Activated CD4-positive, CD25-positive, alpha-beta regulatory T cell treated with anti-CD3 and anti-CD28 coated beads, Interleukin-2, amount 50 U/mL, for 72 hours (primary cell): ENCODE data around the gene SLC5A2.
A peak's percentile ranks its signal among the peaks of the same experiment; 100 is the strongest.
"Not testable (repeated sequence)": the region's sequence is repeated elsewhere in the genome, so short reads cannot be mapped to it uniquely, and the experiment has no call there.

Experiments
- DNase-seq: peaks from one replicate; pipeline ENCODE4 v3.0.0; 2021

SLC5A2 gene

GRCh38 chr16:31483081-31483480 lies at the start of gene SLC5A2:
Gene SLC5A2 (plus strand): TSS chr16:31483123. CDS start chr16:31483137, 14 bp downstream.
- DNase-seq = no peak

DNA sequence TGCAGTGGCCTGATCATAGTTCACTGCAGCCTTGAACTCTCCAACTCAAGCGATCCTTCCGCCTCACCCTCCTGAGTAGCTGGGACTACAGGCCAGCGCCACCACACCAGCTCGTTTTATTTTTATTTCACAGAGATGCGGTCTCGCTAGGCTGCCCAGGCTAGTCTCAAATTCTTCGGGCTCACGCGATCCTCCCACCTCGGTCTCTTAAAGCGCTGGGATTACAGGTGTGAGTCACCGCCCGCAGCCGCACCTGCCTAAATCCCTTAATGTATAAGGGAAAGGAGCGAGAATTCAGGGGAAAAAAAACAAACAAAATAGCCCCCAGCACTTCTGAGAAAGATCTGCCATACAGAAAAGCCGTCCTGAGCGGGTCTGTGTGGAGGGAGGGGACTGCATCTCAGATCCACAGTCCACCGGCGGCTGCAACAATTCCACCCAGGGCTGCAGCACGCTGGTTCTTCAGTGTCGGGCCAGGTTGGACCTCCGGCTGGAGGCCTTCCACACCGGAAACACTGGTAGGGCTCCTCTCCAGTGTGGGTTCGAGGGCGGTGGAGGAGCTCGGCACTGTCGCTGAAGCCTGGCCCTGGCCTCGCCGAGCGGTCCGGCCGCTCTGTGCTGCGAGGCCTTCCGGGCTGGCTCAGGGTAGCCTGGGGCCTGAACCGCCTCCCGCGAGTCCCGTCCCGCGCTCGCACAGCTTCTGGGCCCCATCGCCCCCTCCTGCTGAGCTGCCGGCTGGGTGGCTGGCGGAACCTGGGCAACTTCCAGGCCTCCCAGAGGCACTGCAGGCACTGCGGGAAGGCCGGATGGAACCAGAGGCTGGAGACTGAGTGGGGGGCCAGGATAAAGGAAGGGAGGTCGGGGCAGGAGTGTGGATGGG lies 47.3 kb upstream of the SLC5A2 start:
- no peak for DNase-seq

GRCh38 chr16:31436221-31437045 lies 46.5 kb upstream of the SLC5A2 start:
- DNase-seq = no peak

DNA sequence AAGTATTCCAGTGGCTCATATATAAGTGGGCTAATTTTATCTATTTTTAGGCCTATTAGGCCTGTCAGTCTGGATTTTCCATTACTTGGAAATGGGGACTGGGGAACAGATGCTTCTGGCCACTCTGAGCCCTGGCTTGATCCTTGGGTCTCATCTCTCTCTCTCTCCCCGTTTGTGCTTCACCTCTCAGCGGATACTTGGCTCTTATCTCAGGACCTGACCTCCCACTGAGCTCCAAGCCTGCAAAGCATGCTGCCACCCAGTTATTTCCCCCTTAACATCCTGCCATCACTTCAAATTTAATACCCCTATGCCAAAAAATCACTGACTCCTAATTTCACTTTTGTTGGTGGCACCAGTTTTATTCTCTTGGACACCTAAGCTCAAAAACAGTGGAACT lies 44.5 kb upstream of the SLC5A2 start:
- no peak for DNase-seq

GRCh38 chr16:31439023-31439422 lies 43.9 kb upstream of the SLC5A2 start:
- not testable (repeated sequence) for DNase-seq

DNA sequence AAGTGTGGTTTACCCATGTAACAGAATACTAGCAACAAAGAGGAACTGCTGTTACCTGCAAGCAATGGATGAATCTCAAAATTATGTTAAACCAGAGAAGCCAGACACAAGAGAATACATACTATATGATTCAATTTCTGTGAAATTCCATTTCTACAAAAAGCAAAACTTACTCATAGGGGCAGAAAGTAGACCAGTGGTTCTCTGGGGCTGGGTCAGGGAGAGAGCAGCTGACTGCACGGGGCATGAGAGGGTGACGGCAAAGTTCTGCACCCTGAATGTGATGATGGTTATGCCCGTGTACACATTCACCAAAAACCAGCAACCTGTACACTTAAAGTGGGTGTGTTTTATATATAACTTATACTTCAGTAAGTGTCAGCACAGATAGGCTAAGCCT lies 43.4 kb upstream of the SLC5A2 start:
- no peak for DNase-seq

GRCh38 chr16:31440516-31441184 lies 42.3 kb upstream of the SLC5A2 start:
- no peak for DNase-seq

GRCh38 chr16:31441956-31442355 lies 41.0 kb upstream of the SLC5A2 start:
- DNase-seq = no peak

GRCh38 chr16:31445931-31446330 lies 37.0 kb upstream of the SLC5A2 start:
- not testable (repeated sequence) for DNase-seq

DNA sequence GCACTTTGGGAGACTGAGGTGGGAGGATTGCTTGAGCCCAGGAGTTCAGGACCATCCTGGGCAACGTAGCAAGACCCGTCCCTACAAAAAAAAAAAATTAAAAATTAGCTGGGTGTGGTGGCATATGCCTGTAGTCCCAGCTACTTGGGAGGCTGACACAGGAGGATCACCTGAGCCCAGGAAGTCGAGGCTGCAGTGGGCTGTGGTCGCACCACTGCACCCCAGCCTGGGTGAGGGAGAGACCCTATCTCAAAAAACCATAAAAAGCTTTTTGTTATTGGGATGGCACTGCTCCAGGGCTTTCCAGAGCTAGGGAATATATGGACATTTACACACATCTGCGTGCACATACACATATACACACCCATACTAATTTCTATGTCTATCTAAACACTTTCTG lies 31.7 kb upstream of the SLC5A2 start:
- no peak for DNase-seq

GRCh38 chr16:31451681-31452351 lies 31.1 kb upstream of the SLC5A2 start:
- DNase-seq = no peak

DNA sequence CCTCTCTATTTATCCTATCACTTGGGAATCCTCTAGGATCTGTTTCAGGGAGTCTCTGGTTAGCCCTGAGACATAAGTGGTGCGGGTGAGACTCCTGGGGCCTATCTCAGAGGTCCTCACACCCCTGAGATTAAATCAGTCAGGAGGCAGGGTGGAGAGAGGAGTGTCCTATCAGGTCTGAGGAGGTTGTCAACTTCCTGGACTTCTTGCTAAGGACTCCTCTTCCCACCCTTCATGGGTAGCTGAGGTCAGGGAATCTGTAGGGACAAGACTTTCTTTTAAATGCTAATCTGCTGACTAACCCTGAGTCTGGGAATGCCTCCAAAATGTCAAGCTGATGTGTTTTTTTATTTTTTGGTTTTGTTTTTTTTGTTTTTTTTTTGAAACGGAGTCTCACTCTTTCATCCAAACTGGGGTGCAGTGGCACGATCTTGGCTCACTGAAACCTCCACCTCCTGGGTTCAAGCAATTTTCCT lies 30.3 kb upstream of the SLC5A2 start:
- DNase-seq = no peak

DNA sequence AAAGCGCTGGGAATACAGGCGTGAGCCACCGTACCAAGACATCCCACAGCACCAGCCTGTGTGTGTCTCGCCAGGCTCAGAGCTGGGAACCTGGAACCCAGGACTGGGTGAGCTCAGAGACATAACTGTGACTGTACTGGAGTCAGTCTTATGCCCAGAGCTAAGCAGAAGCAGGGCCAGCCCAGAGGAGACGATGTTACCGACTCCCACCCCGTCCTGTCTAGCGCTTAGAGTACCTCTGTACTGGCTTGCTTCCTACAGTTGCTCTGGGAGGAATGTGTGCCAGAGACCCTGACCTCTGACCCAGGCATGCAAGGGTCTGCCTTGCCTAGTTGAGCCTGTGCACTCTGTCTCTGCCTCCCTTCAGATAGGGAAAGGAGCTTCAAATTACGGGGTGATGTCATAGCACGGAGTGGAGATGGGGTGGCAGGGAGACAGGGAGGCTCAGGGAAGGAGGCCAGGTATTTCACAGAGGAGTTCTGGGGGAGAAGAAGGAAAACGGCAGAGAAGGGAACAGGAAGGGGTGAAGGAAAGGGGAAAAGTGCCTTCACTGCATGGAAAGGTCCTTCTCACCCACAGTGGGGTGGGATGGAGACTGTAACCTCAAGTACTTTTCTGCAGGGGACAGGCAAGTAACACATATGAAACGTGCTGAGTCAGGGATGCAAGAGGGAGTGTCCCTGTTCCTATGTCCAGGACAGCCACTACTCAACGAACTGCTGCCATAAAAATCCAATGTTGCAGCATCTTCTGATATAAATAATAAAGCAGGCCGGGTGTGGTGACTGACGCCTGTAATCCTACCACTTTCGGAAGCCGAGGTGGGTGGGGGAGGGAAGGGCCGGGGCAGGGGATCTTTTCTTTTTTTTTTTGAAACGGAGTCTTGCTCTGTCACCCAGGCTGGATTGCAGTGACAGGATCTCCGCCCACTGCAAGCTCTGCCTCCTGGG lies 29.4 kb upstream of the SLC5A2 start:
- no peak for DNase-seq

DNA sequence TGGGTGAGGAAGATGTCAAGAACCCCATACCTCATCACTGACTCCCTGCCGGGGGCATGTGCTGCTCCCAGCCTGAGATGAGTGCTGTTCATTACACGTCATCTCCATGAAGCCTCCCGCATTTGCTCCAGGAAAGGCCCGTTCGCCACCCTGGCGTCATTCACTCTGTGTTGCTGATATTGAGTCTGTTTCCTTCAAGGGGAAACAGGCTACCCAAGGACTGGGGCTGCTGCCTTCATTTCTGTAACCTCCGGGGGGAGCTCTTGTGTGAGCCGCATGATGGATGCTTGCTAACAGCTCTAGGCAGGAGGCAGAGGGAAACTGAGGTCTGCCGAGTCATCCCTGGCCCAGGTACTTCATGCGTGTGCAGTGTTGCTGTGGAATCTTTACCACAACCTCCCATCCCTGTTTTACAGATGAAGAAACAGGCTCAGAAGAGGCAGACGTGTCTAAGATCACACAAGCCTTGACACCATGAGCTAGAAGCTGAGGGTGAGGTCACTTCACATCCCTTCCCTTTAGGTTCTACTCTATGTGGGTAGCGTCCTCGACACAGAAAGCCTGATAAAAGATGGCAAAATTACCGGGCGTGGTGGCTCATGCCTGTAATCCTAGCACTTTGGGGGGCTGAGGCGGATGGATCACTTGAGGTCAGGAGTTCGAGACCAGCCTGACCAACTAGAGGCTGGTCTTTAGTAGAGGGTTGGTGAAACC lies 27.2 kb upstream of the SLC5A2 start:
- DNase-seq = no peak

DNA sequence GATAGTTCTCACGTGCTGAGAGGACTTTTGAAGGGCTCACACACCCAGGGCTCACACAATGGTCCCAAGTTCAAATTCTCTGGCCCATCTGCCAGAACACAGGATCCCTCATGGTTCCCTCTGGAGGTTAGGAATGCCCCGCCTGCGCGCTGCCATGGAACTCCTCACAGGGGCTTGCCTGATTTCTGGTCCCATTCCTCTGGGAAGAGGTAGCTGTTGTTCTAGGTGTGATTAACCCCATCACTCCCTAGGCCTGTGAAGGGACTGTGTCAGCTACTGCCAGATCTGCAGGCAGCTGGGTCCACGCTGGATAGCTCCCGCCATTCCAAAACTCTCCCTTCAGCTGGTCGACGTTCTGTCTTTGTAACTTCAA lies 25.9 kb upstream of the SLC5A2 start:
- no peak for DNase-seq

- DNase-seq = peak; percentile 52
Measured at GRCh38 chr16:31458073-31458843, 24.7 kb upstream of the SLC5A2 start.

- DNase-seq = peak; percentile 93
Measured at GRCh38 chr16:31458844-31459686, 23.9 kb upstream of the SLC5A2 start, which contains the start of gene ARMC5. Gene ARMC5 (plus strand): TSS chr16:31459501. CDS start chr16:31459525, 24 bp downstream.

DNA sequence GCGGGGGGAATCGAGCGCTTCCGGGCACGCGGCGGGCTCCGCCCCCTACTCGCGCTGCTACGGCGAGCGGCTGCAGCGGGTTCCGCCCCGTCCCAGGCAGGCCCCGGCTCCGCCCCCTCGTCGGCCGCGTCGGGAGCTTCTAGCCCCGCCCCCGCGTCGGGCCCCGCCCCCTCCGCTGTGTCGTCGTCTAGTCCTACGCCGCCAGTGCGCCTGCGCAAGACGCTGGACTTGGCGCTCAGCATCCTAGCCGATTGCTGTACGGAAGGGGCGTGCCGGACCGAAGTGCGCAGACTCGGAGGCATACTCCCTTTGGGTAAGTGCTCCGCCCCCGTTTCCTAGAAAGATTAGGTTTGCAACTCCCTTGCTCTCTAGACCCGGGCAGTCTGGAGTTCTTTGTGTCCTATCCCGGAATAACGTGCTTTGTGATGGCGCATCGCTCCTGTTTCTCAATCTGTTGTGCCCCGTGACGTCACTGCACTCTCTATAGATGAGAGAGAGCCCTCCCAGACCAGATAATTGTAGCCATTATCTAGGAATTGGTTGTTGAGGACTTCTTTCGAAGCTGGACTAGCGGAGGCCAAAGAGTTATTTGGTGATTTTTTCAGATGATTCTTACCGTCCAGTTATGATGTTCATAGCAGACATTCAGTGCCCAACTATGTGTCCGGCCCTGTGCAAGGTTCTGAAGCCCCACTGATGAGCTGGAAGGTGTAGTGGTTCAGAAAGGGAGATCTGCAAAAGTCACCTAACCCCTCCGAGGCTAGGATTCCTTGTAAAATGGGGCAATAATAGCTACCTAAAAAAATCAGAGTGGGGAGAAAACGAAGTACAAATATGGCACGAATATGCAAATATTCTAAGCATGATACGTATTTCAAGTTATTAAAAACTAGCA lies 23.0 kb upstream of the SLC5A2 start:
- peak; percentile 100 for DNase-seq
